HEK293 (cell line): ENCODE measurements around the gene SLC8A1.

ENCODE experiments used
- CTCF ChIA-PET: fragments of 350-600 bp; formaldehyde crosslinking; extraction: SDS; loops from one replicate; lab custom pipeline; 2021; ENCODE audit warnings: antibody characterized with exemption; lab: Yijun Ruan, JAX
- POLR2A ChIA-PET: fragments of 300-600 bp; formaldehyde crosslinking; extraction: SDS; loops from one replicate; lab custom pipeline; 2020; ENCODE audit warnings: antibody characterized with exemption, inconsistent platforms; lab: Yijun Ruan, JAX
- H3K27ac ChIP-seq: fragments of 200-500 bp; sonication (Bioruptor generic); 2 replicates; pipeline ENCODE4 v1.5.1; 2014; ENCODE audit warnings: low read depth, low read length, control low read depth, inconsistent platforms; ENCODE audit errors: extremely low read depth
- H3K36me3 ChIP-seq, 2 experiments: fragments of 200-500 bp in 1 of 2; sonication (Bioruptor generic) in 1 of 2; 1 replicate in 1 of 2; 2 replicates in 1 of 2; pipeline ENCODE4 v1.5.1; 2014 to 2017; ENCODE audit warnings: inconsistent platforms in 2 of 2, low read length in 2 of 2; ENCODE audit not compliant: control insufficient read depth in 2 of 2, insufficient read depth in 1 of 2
- H3K4me1 ChIP-seq: fragments of 200-500 bp; sonication (Bioruptor generic); 2 replicates; pipeline ENCODE4 v1.5.1; 2014; ENCODE audit warnings: mild to moderate bottlenecking, low read length, inconsistent platforms; ENCODE audit not compliant: control insufficient read depth, insufficient read depth
- H3K4me3 ChIP-seq: 2 replicates; pipeline ENCODE4 v1.5.1; 2011; ENCODE audit warnings: low read depth, mild to moderate bottlenecking, control low read depth, low read length, moderate library complexity
- H3K9me3 ChIP-seq: fragments of 200-500 bp; sonication (Bioruptor generic); 2 replicates; pipeline ENCODE4 v1.5.1; 2014; ENCODE audit warnings: low read depth, low read length, inconsistent platforms; ENCODE audit not compliant: control insufficient read depth, insufficient read depth
- BCL11A ChIP-seq: fragments of 450-650 bp; formaldehyde crosslinking; IDR thresholded peaks from 2 replicates; pipeline ENCODE4 v1.5.1; 2016; ENCODE audit warnings: low read depth, missing biosample characterization, missing genetic modification characterization
- GFI1B ChIP-seq: fragments of 450-650 bp; formaldehyde crosslinking; IDR thresholded peaks from 2 replicates; pipeline ENCODE4 v1.5.1; 2016; ENCODE audit warnings: missing biosample characterization, missing genetic modification characterization
- GLIS1 ChIP-seq: fragments of 450-650 bp; formaldehyde crosslinking; IDR thresholded peaks from 2 replicates; pipeline ENCODE4 v1.5.1; 2016; ENCODE audit warnings: missing biosample characterization, missing genetic modification characterization
- ZBTB8A ChIP-seq: fragments of 450-650 bp; formaldehyde crosslinking; IDR thresholded peaks from 2 replicates; pipeline ENCODE4 v1.5.1; 2016; ENCODE audit warnings: missing biosample characterization, missing genetic modification characterization
- ZNF114 ChIP-seq: fragments of 450-650 bp; formaldehyde crosslinking; IDR thresholded peaks from 2 replicates; pipeline ENCODE4 v1.5.0; 2017; ENCODE audit warnings: missing biosample characterization, missing genetic modification characterization
- ZNF132 ChIP-seq: fragments of 450-650 bp; formaldehyde crosslinking; IDR thresholded peaks from 2 replicates; pipeline ENCODE4 v1.5.1; 2017; ENCODE audit warnings: missing biosample characterization, missing genetic modification characterization, borderline replicate concordance
- ZNF146 ChIP-seq: fragments of 450-650 bp; formaldehyde crosslinking; IDR thresholded peaks from 2 replicates; pipeline ENCODE4 v1.5.1; 2016; ENCODE audit warnings: missing biosample characterization, missing genetic modification characterization
- ZNF19 ChIP-seq: fragments of 450-650 bp; formaldehyde crosslinking; IDR thresholded peaks from 2 replicates; pipeline ENCODE4; 2016; ENCODE audit warnings: missing biosample characterization, missing genetic modification characterization, low read depth
- ZNF239 ChIP-seq: fragments of 450-650 bp; formaldehyde crosslinking; IDR thresholded peaks from 2 replicates; pipeline ENCODE4 v1.5.1; 2016; ENCODE audit warnings: missing biosample characterization, missing genetic modification characterization
- ZNF266 ChIP-seq: fragments of 450-650 bp; formaldehyde crosslinking; IDR thresholded peaks from 2 replicates; pipeline ENCODE4 v1.5.1; 2016; ENCODE audit warnings: missing biosample characterization, missing genetic modification characterization, low read depth
- ZNF302 ChIP-seq: fragments of 450-650 bp; formaldehyde crosslinking; IDR thresholded peaks from 2 replicates; pipeline ENCODE4 v1.5.1; 2016; ENCODE audit warnings: missing biosample characterization, missing genetic modification characterization, low read depth
- ZNF366 ChIP-seq: fragments of 450-650 bp; formaldehyde crosslinking; conservative IDR thresholded peaks from 2 replicates; pipeline ENCODE4 v1.5.1; 2016; ENCODE audit warnings: missing biosample characterization, missing genetic modification characterization
- ZNF48 ChIP-seq: fragments of 450-650 bp; formaldehyde crosslinking; IDR thresholded peaks from 2 replicates; pipeline ENCODE4 v1.5.1; 2016; ENCODE audit warnings: missing biosample characterization, missing genetic modification characterization
- ZNF510 ChIP-seq: fragments of 450-650 bp; formaldehyde crosslinking; IDR thresholded peaks from 2 replicates; pipeline ENCODE4 v1.5.1; 2018; ENCODE audit warnings: mild to moderate bottlenecking, missing genetic modification characterization, missing biosample characterization; ENCODE audit not compliant: insufficient replicate concordance
- ZNF514 ChIP-seq: fragments of 450-650 bp; formaldehyde crosslinking; IDR thresholded peaks from 2 replicates; pipeline ENCODE4 v1.5.1; 2016; ENCODE audit warnings: missing biosample characterization, missing genetic modification characterization
- ZNF560 ChIP-seq: fragments of 450-650 bp; formaldehyde crosslinking; IDR thresholded peaks from 2 replicates; pipeline ENCODE4 v1.5.1; 2017; ENCODE audit warnings: missing biosample characterization, missing genetic modification characterization, borderline replicate concordance
- ZNF654 ChIP-seq: fragments of 450-650 bp; formaldehyde crosslinking; IDR thresholded peaks from 2 replicates; pipeline ENCODE4 v1.5.1; 2016; ENCODE audit warnings: low read depth, missing biosample characterization, missing genetic modification characterization
- ZNF660 ChIP-seq: fragments of 450-650 bp; IDR thresholded peaks from 2 replicates; pipeline ENCODE4 v1.5.1; 2018; ENCODE audit warnings: missing biosample characterization, mild to moderate bottlenecking, missing genetic modification characterization
- TF ChIP-seq, protein P1 (sequence below): fragments of 450-650 bp; IDR thresholded peaks from 2 replicates; pipeline ENCODE4 v1.5.1; 2018; ENCODE audit warnings: missing biosample characterization, missing genetic modification characterization
- TF ChIP-seq, protein P2 (sequence below): fragments of 450-650 bp; formaldehyde crosslinking; IDR thresholded peaks from 2 replicates; pipeline ENCODE4 v1.5.1; 2016; ENCODE audit warnings: missing biosample characterization, missing genetic modification characterization, low read depth
- TF ChIP-seq, protein P3 (sequence below): fragments of 450-650 bp; formaldehyde crosslinking; IDR thresholded peaks from 2 replicates; pipeline ENCODE4 v1.5.1; 2016; ENCODE audit warnings: missing biosample characterization, missing genetic modification characterization
- TF ChIP-seq, protein P4 (sequence below): fragments of 450-650 bp; formaldehyde crosslinking; IDR thresholded peaks from 2 replicates; pipeline ENCODE4 v1.5.1; 2016; ENCODE audit warnings: missing biosample characterization, missing genetic modification characterization, borderline replicate concordance

The SLC8A1 gene

DNA sequence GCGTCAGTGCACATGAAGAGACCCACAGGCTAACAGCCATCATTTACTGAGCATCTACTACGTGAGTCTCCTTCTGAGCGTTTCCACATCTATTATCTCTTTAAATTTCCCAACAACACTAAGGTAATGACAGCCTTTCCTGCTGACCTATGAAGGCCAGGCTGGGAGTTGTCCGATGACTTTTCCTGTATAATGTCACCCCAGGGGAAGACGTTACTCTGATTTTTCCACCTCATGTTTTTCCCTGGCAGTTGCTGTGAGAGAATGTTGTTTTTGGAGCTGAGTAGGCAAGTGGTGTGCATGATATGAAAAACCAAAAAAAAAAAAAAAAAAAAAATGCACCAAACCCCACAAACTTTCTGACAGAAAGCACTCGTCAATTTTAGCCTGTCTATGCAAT is 207.6 kb downstream of the SLC8A1 start:
- Histone ChIP-seq H3K36me3 (no peaks in the 10 kb centered on the region), H3K4me3 (no peak overlapping the region), H3K4me1 (no peaks in the 10 kb centered on the region), H3K9me3 (no peaks in the 10 kb centered on the region), H3K27ac (no peak overlapping the region)
- ChIA-PET POLR2A (interaction anchor here (1.1 kb wide), 1 partner anchor 206 kb away, joined by 5 read pairs; no protein-coding TSS in a partner anchor), CTCF (interaction anchor here (0.8 to 2.5 kb wide), 6 partner anchors 15 to 311 kb away, joined by 3 to 8 read pairs (median 4); no protein-coding TSS in a partner anchor)
- TF ChIP-seq, protein P1, sequence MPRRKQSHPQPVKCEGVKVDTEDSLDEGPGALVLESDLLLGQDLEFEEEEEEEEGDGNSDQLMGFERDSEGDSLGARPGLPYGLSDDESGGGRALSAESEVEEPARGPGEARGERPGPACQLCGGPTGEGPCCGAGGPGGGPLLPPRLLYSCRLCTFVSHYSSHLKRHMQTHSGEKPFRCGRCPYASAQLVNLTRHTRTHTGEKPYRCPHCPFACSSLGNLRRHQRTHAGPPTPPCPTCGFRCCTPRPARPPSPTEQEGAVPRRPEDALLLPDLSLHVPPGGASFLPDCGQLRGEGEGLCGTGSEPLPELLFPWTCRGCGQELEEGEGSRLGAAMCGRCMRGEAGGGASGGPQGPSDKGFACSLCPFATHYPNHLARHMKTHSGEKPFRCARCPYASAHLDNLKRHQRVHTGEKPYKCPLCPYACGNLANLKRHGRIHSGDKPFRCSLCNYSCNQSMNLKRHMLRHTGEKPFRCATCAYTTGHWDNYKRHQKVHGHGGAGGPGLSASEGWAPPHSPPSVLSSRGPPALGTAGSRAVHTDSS: no peak

DNA sequence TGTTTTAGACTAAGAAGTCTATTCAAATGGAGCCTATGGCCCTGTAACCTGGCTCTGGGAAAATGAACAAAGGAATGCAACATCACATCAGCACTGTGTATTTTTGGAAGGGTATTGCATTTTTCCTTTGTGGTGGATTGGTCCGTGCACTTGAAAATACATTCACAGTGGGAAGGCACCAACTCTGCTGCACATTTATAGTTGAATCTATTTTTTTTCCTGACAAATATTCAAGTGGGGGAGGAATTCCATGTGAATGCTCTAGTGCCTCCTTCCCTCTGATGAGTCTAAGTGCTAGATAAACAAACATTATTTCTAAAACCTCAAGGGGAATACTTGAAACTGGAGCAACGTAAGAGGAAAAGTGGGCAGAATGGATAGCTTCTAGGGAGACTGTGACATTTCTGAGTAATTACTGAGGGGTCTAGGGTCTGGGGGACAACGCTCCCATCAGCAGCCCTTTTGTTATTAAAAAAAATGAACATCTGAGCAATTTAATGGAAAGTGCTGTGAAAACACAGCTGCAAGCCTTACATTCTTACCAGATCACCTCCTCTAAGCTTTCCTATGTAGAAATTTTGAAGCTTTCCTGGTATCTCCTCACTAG is 208.2 kb downstream of the SLC8A1 start:
- Histone ChIP-seq H3K27ac (no peak overlapping the region), H3K9me3 (no peaks in the 10 kb centered on the region), H3K4me1 (no peaks in the 10 kb centered on the region)
- CTCF ChIA-PET: interaction anchor here (0.8 to 1.4 kb wide), 3 partner anchors 307 to 329 kb away, joined by 4 to 7 read pairs (median 4); no protein-coding TSS in a partner anchor
- TF ChIP-seq ZNF19 (tag by site-specific recombination) (no peak), ZNF510 (no peak), ZNF48 (no peak), BCL11A (tag by site-specific recombination) (no peak), ZNF239 (tag by site-specific recombination) (no peak), ZNF654 (tag by site-specific recombination) (no peak), ZNF514 (tag by site-specific recombination) (no peak)
- TF ChIP-seq, protein P1: no peak
- TF ChIP-seq, all 188 proteins: peak for 0
- POLR2A ChIA-PET: interaction anchor here (1.1 kb wide), 1 partner anchor 206 kb away, joined by 5 read pairs; no protein-coding TSS in a partner anchor
- H3K36me3 ChIP-seq: no peaks in the 10 kb centered on the region
- H3K4me3 ChIP-seq: no peak overlapping the region

GRCh38 chr2:40242315-40242714 is 209.6 kb downstream of the SLC8A1 start:
- ChIA-PET CTCF (no interaction called here), POLR2A (no interaction called here)
- Histone ChIP-seq H3K9me3 (no peaks in the 10 kb centered on the region), H3K36me3 (no peaks in the 10 kb centered on the region)
- TF ChIP-seq ZBTB8A: no peak
- TF ChIP-seq ZNF366 (tag by site-specific recombination): no peak
- TF ChIP-seq, protein P2, sequence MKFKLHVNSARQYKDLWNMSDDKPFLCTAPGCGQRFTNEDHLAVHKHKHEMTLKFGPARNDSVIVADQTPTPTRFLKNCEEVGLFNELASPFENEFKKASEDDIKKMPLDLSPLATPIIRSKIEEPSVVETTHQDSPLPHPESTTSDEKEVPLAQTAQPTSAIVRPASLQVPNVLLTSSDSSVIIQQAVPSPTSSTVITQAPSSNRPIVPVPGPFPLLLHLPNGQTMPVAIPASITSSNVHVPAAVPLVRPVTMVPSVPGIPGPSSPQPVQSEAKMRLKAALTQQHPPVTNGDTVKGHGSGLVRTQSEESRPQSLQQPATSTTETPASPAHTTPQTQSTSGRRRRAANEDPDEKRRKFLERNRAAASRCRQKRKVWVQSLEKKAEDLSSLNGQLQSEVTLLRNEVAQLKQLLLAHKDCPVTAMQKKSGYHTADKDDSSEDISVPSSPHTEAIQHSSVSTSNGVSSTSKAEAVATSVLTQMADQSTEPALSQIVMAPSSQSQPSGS (tag by site-specific recombination): no peak
- TF ChIP-seq ZNF114 (tag by site-specific recombination): no peak
- TF ChIP-seq, protein P3, sequence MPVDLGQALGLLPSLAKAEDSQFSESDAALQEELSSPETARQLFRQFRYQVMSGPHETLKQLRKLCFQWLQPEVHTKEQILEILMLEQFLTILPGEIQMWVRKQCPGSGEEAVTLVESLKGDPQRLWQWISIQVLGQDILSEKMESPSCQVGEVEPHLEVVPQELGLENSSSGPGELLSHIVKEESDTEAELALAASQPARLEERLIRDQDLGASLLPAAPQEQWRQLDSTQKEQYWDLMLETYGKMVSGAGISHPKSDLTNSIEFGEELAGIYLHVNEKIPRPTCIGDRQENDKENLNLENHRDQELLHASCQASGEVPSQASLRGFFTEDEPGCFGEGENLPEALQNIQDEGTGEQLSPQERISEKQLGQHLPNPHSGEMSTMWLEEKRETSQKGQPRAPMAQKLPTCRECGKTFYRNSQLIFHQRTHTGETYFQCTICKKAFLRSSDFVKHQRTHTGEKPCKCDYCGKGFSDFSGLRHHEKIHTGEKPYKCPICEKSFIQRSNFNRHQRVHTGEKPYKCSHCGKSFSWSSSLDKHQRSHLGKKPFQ (tag by site-specific recombination): no peak
- no peak for TF ChIP-seq ZNF132 (tag by site-specific recombination)
- TF ChIP-seq, protein P4, sequence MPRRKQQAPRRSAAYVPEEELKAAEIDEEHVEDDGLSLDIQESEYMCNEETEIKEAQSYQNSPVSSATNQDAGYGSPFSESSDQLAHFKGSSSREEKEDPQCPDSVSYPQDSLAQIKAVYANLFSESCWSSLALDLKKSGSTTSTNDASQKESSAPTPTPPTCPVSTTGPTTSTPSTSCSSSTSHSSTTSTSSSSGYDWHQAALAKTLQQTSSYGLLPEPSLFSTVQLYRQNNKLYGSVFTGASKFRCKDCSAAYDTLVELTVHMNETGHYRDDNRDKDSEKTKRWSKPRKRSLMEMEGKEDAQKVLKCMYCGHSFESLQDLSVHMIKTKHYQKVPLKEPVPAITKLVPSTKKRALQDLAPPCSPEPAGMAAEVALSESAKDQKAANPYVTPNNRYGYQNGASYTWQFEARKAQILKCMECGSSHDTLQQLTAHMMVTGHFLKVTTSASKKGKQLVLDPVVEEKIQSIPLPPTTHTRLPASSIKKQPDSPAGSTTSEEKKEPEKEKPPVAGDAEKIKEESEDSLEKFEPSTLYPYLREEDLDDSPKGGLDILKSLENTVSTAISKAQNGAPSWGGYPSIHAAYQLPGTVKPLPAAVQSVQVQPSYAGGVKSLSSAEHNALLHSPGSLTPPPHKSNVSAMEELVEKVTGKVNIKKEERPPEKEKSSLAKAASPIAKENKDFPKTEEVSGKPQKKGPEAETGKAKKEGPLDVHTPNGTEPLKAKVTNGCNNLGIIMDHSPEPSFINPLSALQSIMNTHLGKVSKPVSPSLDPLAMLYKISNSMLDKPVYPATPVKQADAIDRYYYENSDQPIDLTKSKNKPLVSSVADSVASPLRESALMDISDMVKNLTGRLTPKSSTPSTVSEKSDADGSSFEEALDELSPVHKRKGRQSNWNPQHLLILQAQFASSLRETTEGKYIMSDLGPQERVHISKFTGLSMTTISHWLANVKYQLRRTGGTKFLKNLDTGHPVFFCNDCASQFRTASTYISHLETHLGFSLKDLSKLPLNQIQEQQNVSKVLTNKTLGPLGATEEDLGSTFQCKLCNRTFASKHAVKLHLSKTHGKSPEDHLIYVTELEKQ (tag by site-specific recombination): no peak
- no peak for TF ChIP-seq GLIS1 (tag by site-specific recombination)
- no peak for TF ChIP-seq ZNF146 (tag by site-specific recombination)
- no peak for TF ChIP-seq ZNF514 (tag by site-specific recombination)
- TF ChIP-seq ZNF660 (tag by site-specific recombination): no peak
- no peak for TF ChIP-seq ZNF302 (tag by site-specific recombination)
- no peak for TF ChIP-seq ZNF266 (tag by site-specific recombination)
- TF ChIP-seq ZNF560: no peak
- TF ChIP-seq GFI1B (tag by site-specific recombination): no peak
- TF ChIP-seq, all 188 proteins: peak for 0
- no peak overlapping the region for H3K27ac ChIP-seq
- no peaks in the 10 kb centered on the region for H3K4me1 ChIP-seq
- no peak overlapping the region for H3K4me3 ChIP-seq
